K562 (cell line): ENCODE measurements around the gene OOSP3. TPM values are rescaled to one million over a fixed set of nuclear protein-coding genes. Genes with fewer than 3 reads are reported as not detected.

Experiments used
- ATAC-seq: fragments of 200-7000 bp; cut with Tn5 transposase; 3 replicates; pipeline ENCODE4 v1.9.1; 2020; ENCODE audit warnings: moderate library complexity
- BruUV-seq: library from RNA; stranded (reverse); fragments of 400-500 nt; replicated peaks from 2 replicates; lab custom pipeline; 2021; lab: Mats Ljungman, UMichigan
- CTCF ChIA-PET: fragments of 300-600 bp; formaldehyde crosslinking; extraction: SDS; loops from one replicate; lab custom pipeline; 2021; ENCODE audit warnings: low intra/inter-chr PET ratio; lab: Yijun Ruan, JAX
- POLR2A ChIA-PET: fragments of 300-600, 350-650 bp; sonication (Branson Sonifier 250); formaldehyde crosslinking; extraction: SDS; loops from one replicate; lab custom pipeline; 2021; ENCODE audit warnings: antibody characterized with exemption, inconsistent platforms; lab: Yijun Ruan, JAX
- DNase-seq, 4 experiments: peaks; one replicate each; pipeline versions ENCODE4 v3.0.0 to v3.0.0-alpha.2; 2011 to 2018; ENCODE audit warnings: low spot score in 3 of 4, mixed read lengths in 3 of 4; ENCODE audit errors: extremely low read depth in 1 of 4
- FAIRE-seq: peaks from 2 replicates; lab custom pipeline; 2011; peaks lifted over from hg19 to GRCh38; lab: Jason Lieb, UNC
- H2AFZ ChIP-seq: 2 replicates; pipeline ENCODE4 v1.6.0; 2011; ENCODE audit warnings: low read depth, low read length, control low read depth, inconsistent platforms
- H3K27ac ChIP-seq: fragments of 200-600 bp; 3 replicates; pipeline ENCODE4 v1.8.0; 2011; ENCODE audit warnings: low read depth, mild to moderate bottlenecking, control low read depth, inconsistent platforms, low read length, moderate library complexity, mixed read lengths; ENCODE audit errors: extremely low read depth
- H3K27me3 ChIP-seq, 2 experiments: fragments of 300-600 bp in 1 of 2; 2 replicates in 1 of 2; 3 replicates in 1 of 2; pipeline versions ENCODE4 v1.6.0 to v1.8.0; 2011; ENCODE audit warnings: inconsistent platforms in 2 of 2, low read length in 2 of 2, mild to moderate bottlenecking in 1 of 2, mixed read lengths in 1 of 2, moderate library complexity in 1 of 2; ENCODE audit not compliant: control insufficient read depth in 2 of 2, insufficient read depth in 2 of 2
- H3K36me3 ChIP-seq: fragments of 300-600 bp; 3 replicates; pipeline ENCODE4 v1.8.0; 2011; ENCODE audit warnings: mild to moderate bottlenecking, low read length, inconsistent platforms; ENCODE audit not compliant: control insufficient read depth, insufficient read depth
- H3K4me1 ChIP-seq, 2 experiments: fragments of 200-600 bp in 1 of 2; replicated peaks in 1 of 2; 2 replicates in 1 of 2; 3 replicates in 1 of 2; pipeline versions ENCODE4 v1.5.1 to v1.8.0; 2011; ENCODE audit warnings: inconsistent platforms in 2 of 2, low read length in 2 of 2, mild to moderate bottlenecking in 1 of 2, mixed read lengths in 1 of 2, moderate library complexity in 1 of 2; ENCODE audit not compliant: control insufficient read depth in 2 of 2, insufficient read depth in 2 of 2
- H3K4me2 ChIP-seq: 2 replicates; pipeline ENCODE4 v1.6.1; 2011; ENCODE audit warnings: low read length, control low read depth, inconsistent platforms, mixed read lengths; ENCODE audit not compliant: insufficient read depth
- H3K4me3 ChIP-seq: fragments of 200-600 bp; sonication (generic), shearing (Covaris generic); 2 replicates; pipeline ENCODE4 v1.5.1; 2016; ENCODE audit warnings: control low read depth, inconsistent platforms
- H3K79me2 ChIP-seq: fragments of 200-600 bp; 3 replicates; pipeline ENCODE4 v1.8.0; 2011; ENCODE audit warnings: low read length, inconsistent platforms; ENCODE audit not compliant: control insufficient read depth, insufficient read depth
- H3K9ac ChIP-seq, 2 experiments: 2 replicates each; pipeline versions ENCODE4 v1.6.0 to v1.6.1; 2011; ENCODE audit warnings: low read depth in 2 of 2, low read length in 2 of 2, control low read depth in 1 of 2, inconsistent platforms in 1 of 2, mild to moderate bottlenecking in 1 of 2, mixed read lengths in 1 of 2; ENCODE audit not compliant: insufficient read depth in 1 of 2
- H3K9me1 ChIP-seq: one replicate; pipeline ENCODE4 v1.6.0; 2011; ENCODE audit warnings: inconsistent platforms, mild to moderate bottlenecking, low read length, moderate library complexity; ENCODE audit not compliant: control insufficient read depth, insufficient read depth
- H3K9me3 ChIP-seq: replicated peaks from 2 replicates; pipeline ENCODE4 v1.5.1; 2011; ENCODE audit warnings: low read depth, low read length, inconsistent platforms; ENCODE audit not compliant: control insufficient read depth, insufficient read depth
- H4K20me1 ChIP-seq: replicated peaks from 2 replicates; pipeline ENCODE4 v1.6.1; 2011; ENCODE audit warnings: low read length, inconsistent platforms, mixed read lengths; ENCODE audit not compliant: control insufficient read depth, insufficient read depth
- ARID2 ChIP-seq: fragments of 450-650 bp; IDR thresholded peaks from 2 replicates; pipeline ENCODE4 v1.6.1; 2017; ENCODE audit warnings: antibody characterized with exemption, mild to moderate bottlenecking
- ESRRB ChIP-seq: fragments of 250-450 bp; sonication (Bioruptor Pico); IDR thresholded peaks from 2 replicates; pipeline ENCODE4 v1.5.0; 2020; ENCODE audit warnings: mild to moderate bottlenecking, moderate library complexity, borderline replicate concordance
- FOXA3 ChIP-seq, 2 experiments: fragments of 450-650 bp in 1 of 2; sonication (generic) in 1 of 2; formaldehyde crosslinking; IDR thresholded peaks in 1 of 2; conservative IDR thresholded peaks in 1 of 2; 2 replicates each; pipeline versions ENCODE4 v1.4.0 to v1.8.0; 2020 to 2022; ENCODE audit warnings: mild to moderate bottlenecking in 2 of 2, missing genetic modification reagents in 1 of 2
- GATA2 ChIP-seq: sonication (generic); formaldehyde crosslinking; IDR thresholded peaks from 2 replicates; pipeline ENCODE4 v1.4.0; 2020; ENCODE audit warnings: mild to moderate bottlenecking, missing genetic modification reagents
- KHSRP ChIP-seq: fragments of 450-650 bp; IDR thresholded peaks from 2 replicates; pipeline ENCODE4 v1.6.1; 2017
- MBD1 ChIP-seq: fragments of 250-450 bp; sonication (Bioruptor Pico); IDR thresholded peaks from 2 replicates; pipeline ENCODE4 v1.8.0; 2022; ENCODE audit warnings: inconsistent platforms
- MCM3 ChIP-seq: fragments of 450-650 bp; IDR thresholded peaks from 2 replicates; pipeline ENCODE4 v1.6.1; 2016
- NFATC3 ChIP-seq: fragments of 450-650 bp; IDR thresholded peaks from 2 replicates; pipeline ENCODE4 v1.6.1; 2017; ENCODE audit warnings: mild to moderate bottlenecking
- NONO ChIP-seq, 2 experiments: fragments of 200-400 bp in 1 of 2; fragments of 450-650 bp in 1 of 2; formaldehyde crosslinking in 1 of 2; IDR thresholded peaks; 2 replicates each; pipeline ENCODE4 v1.6.1; 2017; ENCODE audit warnings: low read depth in 2 of 2, mild to moderate bottlenecking in 2 of 2, moderate library complexity in 2 of 2, low read length in 1 of 2
- POLR2G ChIP-seq: fragments of 200-400 bp; formaldehyde crosslinking; IDR thresholded peaks from 2 replicates; pipeline ENCODE4 v1.6.1; 2017; ENCODE audit warnings: low read depth, mild to moderate bottlenecking, antibody characterized with exemption, low read length, moderate library complexity
- SNRNP70 ChIP-seq: fragments of 200-400 bp; formaldehyde crosslinking; optimal IDR thresholded peaks from 2 replicates; pipeline ENCODE3; 2017; ENCODE audit warnings: low read depth, low read length
- TFAP4 ChIP-seq: sonication (generic); formaldehyde crosslinking; IDR thresholded peaks from 2 replicates; pipeline ENCODE4 v1.8.0; 2022; ENCODE audit warnings: missing genetic modification reagents, mild to moderate bottlenecking, moderate library complexity, borderline replicate concordance
- YY1 ChIP-seq, 3 experiments: IDR thresholded peaks; 2 replicates each; pipeline ENCODE4 v1.6.1; 2011; ENCODE audit warnings: low read length in 2 of 3, mild to moderate bottlenecking in 2 of 3, moderate library complexity in 2 of 3, borderline replicate concordance in 1 of 3, control low read depth in 1 of 3, low read depth in 1 of 3; ENCODE audit not compliant: insufficient read depth in 3 of 3, insufficient replicate concordance in 2 of 3, control insufficient read depth in 1 of 3, insufficient read length in 1 of 3; ENCODE audit errors: extremely low read depth in 1 of 3
- ZNF347 ChIP-seq: fragments of 450-650 bp; formaldehyde crosslinking; IDR thresholded peaks from 2 replicates; pipeline ENCODE4 v1.4.0; 2020; ENCODE audit warnings: low read depth, mild to moderate bottlenecking, moderate library complexity
- ZNF354B ChIP-seq: fragments of 250-450 bp; sonication (Bioruptor Pico); IDR thresholded peaks from 2 replicates; pipeline ENCODE4 v1.4.0; 2020
- WGBS: fragments of 100-300 bp; shearing (Covaris generic); methylation state at CpG from one replicate; pipeline ENCODE4 v1.1.6; 2016; ENCODE audit warnings: low coverage, mixed read lengths; ENCODE audit not compliant: insufficient coverage; ENCODE audit errors: missing lambda C conversion rate; 5-methylcytosine and 5-hydroxymethylcytosine counted together
- in situ Hi-C: fragments of 300-500 bp; cut with MboI; formaldehyde crosslinking; loops from 4 replicates; pipeline ENCODE4 v1.15.0; 2018; ENCODE audit warnings: inconsistent platforms, mixed read lengths
- intact Hi-C: fragments of 100-400 bp; cut with micrococcal nuclease; formaldehyde crosslinking; loops from 2 replicates; pipeline ENCODE4 v1.14.2; 2022
- polyA plus RNA-seq, 8 experiments: library from polyadenylated mRNA; depleted of rRNA in 4 of 8; stranded (reverse) in 5 of 8; unstranded in 3 of 8; fragments of >200 nt; fragmentation: Nextera tagmentation in 2 of 8; fragmentation: Illumina TruSeq in 1 of 8; extraction: Ambion mirVana in 2 of 8; extraction: Trizol in 1 of 8; gene quantifications; 2 replicates each; pipeline versions ENCODE4 v1.2.1 to v1.2.3, GENCODE V29; 2011 to 2014; ENCODE audit warnings: inconsistent platforms in 1 of 8, missing spikeins in 1 of 8
- total RNA-seq, 7 experiments: library from RNA; depleted of rRNA in 6 of 7; stranded (reverse); fragments of >200 nt in 6 of 7; fragmentation: Illumina TruSeq in 2 of 7; extraction: Trizol in 2 of 7; gene quantifications; 2 replicates each; pipeline versions ENCODE4 v1.2.1 to v1.2.3, GENCODE V29; 2011 to 2021; ENCODE audit warnings: low replicate concordance in 1 of 7

OOSP3 gene
- total and polyA plus RNA-seq, 9 of the 15 experiments (the other 6 are each of a cell fraction or from before 2014, with no cell fraction given): 0.09 to 0.32 (median 0.15) TPM; not detected in 6

GRCh38 chr11:59943997-59944714, 65.6 kb downstream of the OOSP3 start:
- ChIA-PET POLR2A (interaction anchor here (0.6 kb wide), 1 partner anchor 781 kb away, joined by 3 read pairs; no protein-coding TSS in a partner anchor), CTCF (no interaction called here)
- 83% methylated on average over 2 of the region's 3 CpGs for WGBS
- Histone ChIP-seq H3K9me1 (no peaks in the 10 kb centered on the region), H4K20me1 (no peaks in the 10 kb centered on the region), H3K27ac (no peak overlapping the region), H3K9ac (no peak overlapping the region), H2AFZ (peak overlapping the region; percentile 34; the same call in 1 of the 2 replicates), H3K4me2 (no peak overlapping the region), H3K4me3 (no peak overlapping the region), H3K9me3 (no peaks in the 10 kb centered on the region), H3K79me2 (no peaks in the 10 kb centered on the region), H3K4me1 (no peaks in the 10 kb centered on the region; a peak in 1 of 5 replicates), H3K27me3 (no peaks in the 10 kb centered on the region), H3K36me3 (no peaks in the 10 kb centered on the region)
- no peak for TF ChIP-seq ZNF347 (CRISPR knock-in tag)
- TF ChIP-seq GATA2 (CRISPR knock-in tag): no peak
- TF ChIP-seq NONO (IDR thresholded peaks at IDR 0.05; ENCODE audit: low read depth in 2 of 2, low read length in 1 of 2): no peak
- no peak for TF ChIP-seq KHSRP
- TF ChIP-seq TFAP4 (CRISPR knock-in tag): no peak
- no peak for TF ChIP-seq YY1 (IDR thresholded peaks at IDR 0.05; ENCODE audit: borderline replicate concordance in 1 of 3, control insufficient read depth in 1 of 3, extremely low read depth in 1 of 3, insufficient read depth in 3 of 3, insufficient read length in 1 of 3, insufficient replicate concordance in 2 of 3, low read depth in 1 of 3, low read length in 2 of 3)
- TF ChIP-seq ARID2: no peak
- no peak for TF ChIP-seq NFATC3
- TF ChIP-seq POLR2G: no peak
- TF ChIP-seq ZNF354B: no peak
- TF ChIP-seq FOXA3 (CRISPR knock-in tag; conservative IDR thresholded peaks at IDR 0.05 in 1 of 2, IDR thresholded peaks at IDR 0.05 in 1 of 2): no peak
- no peak for TF ChIP-seq SNRNP70
- TF ChIP-seq MBD1: no peak
- TF ChIP-seq MCM3: no peak
- no peak for TF ChIP-seq ESRRB (CRISPR knock-in tag)
- BruUV-seq: no TSS peak
- in situ Hi-C loops: no loop called here
- no peak for FAIRE-seq
- intact Hi-C loops: no loop called here
- peak in 3 of 4 experiments; percentile 16 to 18 (median 16) for DNase-seq
- peak; percentile 74 for ATAC-seq
